Nephron progenitor cell (in vitro differentiated cells): ENCODE measurements around the gene CBL.

Experiments
- DNase-seq: peaks from one replicate; pipeline ENCODE4 v3.0.0; 2021
- H3K27ac Mint-ChIP-seq: 2 replicates; pipeline ENCODE4 v1.8.0; 2021; ENCODE audit warnings: mild to moderate bottlenecking, moderate library complexity, mixed read lengths
- H3K27me3 Mint-ChIP-seq: 2 replicates; pipeline ENCODE4 v1.8.0; 2021; ENCODE audit warnings: mild to moderate bottlenecking, low read depth, mixed read lengths; ENCODE audit not compliant: poor library complexity
- H3K36me3 Mint-ChIP-seq: 2 replicates; pipeline ENCODE4 v1.8.0; 2021; ENCODE audit warnings: low read depth, mixed read lengths
- H3K4me1 Mint-ChIP-seq: 2 replicates; pipeline ENCODE4 v1.8.0; 2021; ENCODE audit warnings: mixed read lengths
- H3K4me3 Mint-ChIP-seq: 2 replicates; pipeline ENCODE4 v1.8.0; 2021; ENCODE audit warnings: mild to moderate bottlenecking, moderate library complexity, mixed read lengths
- H3K9me3 Mint-ChIP-seq: 2 replicates; pipeline ENCODE4 v1.8.0; 2021; ENCODE audit warnings: mild to moderate bottlenecking, moderate library complexity, mixed read lengths
- CTCF ChIP-seq: fragments of 200-600 bp; sonication (generic); IDR thresholded peaks from 2 replicates; pipeline ENCODE4 v1.5.0; 2021; ENCODE audit warnings: antibody characterized with exemption

CBL gene

GRCh38 chr11:119202554-119202953, 3.6 kb upstream of the CBL start:
- Mint-ChIP-seq H3K36me3 (no peaks in the 10 kb centered on the region), H3K4me1 (peaks cover 24% of the 10 kb centered on the region), H3K9me3 (no peaks in the 10 kb centered on the region), H3K27ac (no peak overlapping the region), H3K4me3 (no peak overlapping the region), H3K27me3 (peaks cover 14% of the 10 kb centered on the region)
- no peak for TF ChIP-seq CTCF
- DNase-seq = no peak

GRCh38 chr11:119204066-119204465, 2.1 kb upstream of the CBL start:
- H3K4me1 Mint-ChIP-seq = peaks cover 34% of the 10 kb centered on the region
- no peak overlapping the region for H3K27ac Mint-ChIP-seq
- peaks cover 4% of the 10 kb centered on the region for H3K36me3 Mint-ChIP-seq
- no peaks in the 10 kb centered on the region for H3K9me3 Mint-ChIP-seq
- no peak for TF ChIP-seq CTCF
- H3K4me3 Mint-ChIP-seq = no peak overlapping the region
- peaks cover 14% of the 10 kb centered on the region for H3K27me3 Mint-ChIP-seq
- no peak for DNase-seq

DNA sequence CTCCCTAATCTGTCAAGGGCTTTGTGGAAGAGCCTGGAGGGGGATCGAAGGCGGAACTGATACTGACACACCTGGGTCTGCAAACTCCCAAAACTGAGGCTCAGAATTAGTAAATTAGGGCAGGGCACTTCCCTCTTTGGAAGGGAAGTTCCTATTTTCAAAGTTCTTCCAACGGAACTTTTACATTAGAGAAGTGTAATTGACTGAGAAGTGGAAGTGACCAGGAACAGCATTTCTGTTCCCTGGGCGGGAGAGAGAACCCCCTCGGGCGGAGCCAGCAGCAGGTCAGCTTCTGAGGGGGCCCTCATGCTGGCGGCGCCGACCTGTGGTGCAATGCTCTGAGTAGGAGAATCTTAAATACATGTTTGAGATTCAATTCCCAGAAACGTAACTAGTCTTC, 1.1 kb upstream of the CBL start:
- DNase-seq = no peak
- Mint-ChIP-seq H3K36me3 (peaks cover 5% of the 10 kb centered on the region), H3K4me1 (peaks cover 42% of the 10 kb centered on the region), H3K4me3 (peak overlapping the region; percentile 75), H3K27me3 (peaks cover 14% of the 10 kb centered on the region), H3K9me3 (no peaks in the 10 kb centered on the region), H3K27ac (no peak overlapping the region)
- TF ChIP-seq CTCF = no peak

DNA sequence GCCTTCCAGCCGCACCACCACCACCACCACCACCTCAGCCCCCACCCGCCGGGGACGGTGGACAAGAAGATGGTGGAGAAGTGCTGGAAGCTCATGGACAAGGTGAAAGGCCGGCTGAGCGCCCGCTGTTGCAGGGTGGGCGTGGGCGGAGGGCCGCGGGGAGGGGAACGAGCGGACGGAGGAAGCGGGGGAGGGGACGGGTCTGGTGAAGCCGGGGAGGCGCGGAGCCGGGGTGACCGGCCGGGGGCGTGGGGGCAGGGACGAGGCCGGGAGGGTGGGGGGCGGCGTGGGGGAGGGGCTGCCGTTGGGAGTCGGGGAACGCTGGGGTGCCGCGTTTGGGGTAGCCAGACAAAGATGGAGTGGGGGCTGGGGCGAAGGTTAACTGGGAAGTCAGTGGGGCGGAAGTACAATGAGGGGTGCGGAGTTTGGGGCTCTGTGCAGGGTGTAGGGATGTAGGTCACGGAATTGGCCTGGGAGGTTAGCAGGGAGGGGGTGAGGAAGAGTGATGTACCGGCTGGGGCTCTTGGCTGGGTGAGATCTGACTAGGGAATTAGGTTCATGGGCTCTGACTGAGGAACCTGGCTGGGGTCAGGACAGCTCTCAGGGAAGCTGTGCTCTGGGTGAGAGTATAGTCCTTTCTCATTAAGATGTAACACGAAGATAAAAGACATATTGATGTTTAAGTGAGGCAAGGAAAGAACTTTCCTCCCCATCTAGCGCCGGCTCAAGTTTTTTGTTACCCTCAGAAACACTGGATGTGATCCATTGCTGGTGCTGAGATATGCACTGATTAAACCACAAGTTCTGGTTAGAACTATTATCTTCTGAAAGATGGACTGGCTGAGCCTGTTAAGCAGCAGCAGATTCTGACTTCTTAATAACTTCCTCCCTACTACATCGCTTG, 624 bp downstream of the CBL start:
- Mint-ChIP-seq H3K4me3 (peak overlapping the region; percentile 98), H3K9me3 (no peaks in the 10 kb centered on the region), H3K4me1 (peaks cover 42% of the 10 kb centered on the region), H3K27ac (peak overlapping the region; percentile 98), H3K27me3 (peaks cover 5% of the 10 kb centered on the region), H3K36me3 (peaks cover 5% of the 10 kb centered on the region)
- no peak for TF ChIP-seq CTCF
- peak; percentile 81 for DNase-seq

DNA sequence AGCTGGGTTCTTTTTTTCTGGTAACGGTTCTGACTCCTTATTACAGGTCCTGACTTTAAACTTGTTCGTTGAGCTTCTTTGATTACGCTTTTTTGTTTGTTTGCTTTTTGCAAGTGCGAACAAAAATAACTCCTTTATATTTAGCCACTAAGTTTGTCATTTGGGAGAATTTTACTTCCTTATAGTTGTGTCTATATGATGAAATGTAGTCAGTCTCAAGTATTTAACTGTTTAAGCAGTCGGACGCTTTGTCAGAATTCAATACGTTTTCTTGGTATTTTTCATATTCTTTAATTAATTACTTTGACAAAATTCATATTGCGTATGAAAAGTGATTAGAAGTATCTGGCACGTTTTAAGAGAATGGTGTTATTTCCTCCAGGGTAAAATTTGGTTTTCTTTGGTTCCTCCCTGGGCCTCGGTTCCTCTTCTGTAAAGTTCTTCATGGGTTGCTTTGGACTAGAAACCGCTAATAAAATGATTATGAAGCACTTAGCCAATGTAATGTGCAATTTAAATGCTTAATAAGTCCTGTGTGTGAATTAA, 1.3 kb downstream of the CBL start:
- peaks cover 42% of the 10 kb centered on the region for H3K4me1 Mint-ChIP-seq
- H3K27me3 Mint-ChIP-seq = peaks cover 5% of the 10 kb centered on the region
- TF ChIP-seq CTCF = no peak
- peak overlapping the region; percentile 98 for H3K4me3 Mint-ChIP-seq
- no peaks in the 10 kb centered on the region for H3K9me3 Mint-ChIP-seq
- H3K36me3 Mint-ChIP-seq = peaks cover 5% of the 10 kb centered on the region
- no peak for DNase-seq
- H3K27ac Mint-ChIP-seq = peak overlapping the region; percentile 98
